Neural progenitor cell (in vitro differentiated cells): ENCODE results near the gene PRR23C. TPM values are rescaled to one million over a fixed set of nuclear protein-coding genes. Genes with fewer than 3 reads are reported as not detected.

ENCODE experiments used
- DNase-seq: peaks from one replicate; pipeline ENCODE4 v3.0.0-alpha.2; 2016; ENCODE audit warnings: low spot score
- H2AFZ ChIP-seq: fragments of 200-600 bp; sonication (generic); replicated peaks from 2 replicates; pipeline ENCODE4 v1.6.1; 2016; ENCODE audit warnings: antibody characterized with exemption
- H3F3A ChIP-seq: fragments of 200-600 bp; sonication (generic); 2 replicates; pipeline ENCODE4 v1.6.1; 2016; ENCODE audit warnings: antibody characterized with exemption, low read depth
- H3K27ac ChIP-seq: fragments of 200-600 bp; sonication (generic); 2 replicates; pipeline ENCODE4 v1.5.1; 2016; ENCODE audit warnings: mild to moderate bottlenecking
- H3K27me3 ChIP-seq: fragments of 200-600 bp; sonication (generic); 2 replicates; pipeline ENCODE4 v1.6.1; 2016; ENCODE audit warnings: mild to moderate bottlenecking, moderate library complexity
- H3K36me3 ChIP-seq: fragments of 200-600 bp; sonication (generic); 2 replicates; pipeline ENCODE4 v1.5.1; 2016
- H3K4me1 ChIP-seq: fragments of 200-600 bp; sonication (generic); 2 replicates; pipeline ENCODE4 v1.6.1; 2016; ENCODE audit warnings: mixed run types
- H3K4me2 ChIP-seq: fragments of 200-600 bp; sonication (generic); 2 replicates; pipeline ENCODE4 v1.6.1; 2016
- H3K4me3 ChIP-seq: fragments of 200-600 bp; sonication (generic); 2 replicates; pipeline ENCODE4 v1.5.1; 2016
- H3K79me2 ChIP-seq: fragments of 200-600 bp; sonication (generic); 2 replicates; pipeline ENCODE4 v1.6.1; 2016; ENCODE audit warnings: low read depth
- H3K9ac ChIP-seq: fragments of 200-600 bp; sonication (generic); 2 replicates; pipeline ENCODE4 v1.6.1; 2016
- H3K9me3 ChIP-seq: fragments of 200-600 bp; sonication (generic); 2 replicates; pipeline ENCODE4 v1.5.1; 2016; ENCODE audit warnings: low read depth
- H4K20me1 ChIP-seq: fragments of 200-600 bp; sonication (generic); 2 replicates; pipeline ENCODE4 v1.6.1; 2016; ENCODE audit warnings: low read depth
- H3K27ac Mint-ChIP-seq: 3 replicates; pipeline ENCODE4 v1.8.0; 2021; ENCODE audit warnings: mixed read lengths
- H3K27me3 Mint-ChIP-seq: 2 replicates; pipeline ENCODE4 v1.8.0; 2022; ENCODE audit warnings: low read depth, mild to moderate bottlenecking, inconsistent platforms, moderate library complexity, mixed read lengths; ENCODE audit not compliant: insufficient read depth
- H3K36me3 Mint-ChIP-seq: 3 replicates; pipeline ENCODE4 v1.8.0; 2021; ENCODE audit warnings: mixed read lengths
- H3K4me1 Mint-ChIP-seq: 3 replicates; pipeline ENCODE4 v1.8.0; 2021; ENCODE audit warnings: mixed read lengths
- H3K4me3 Mint-ChIP-seq: 3 replicates; pipeline ENCODE4 v1.8.0; 2021; ENCODE audit warnings: mild to moderate bottlenecking, moderate library complexity, mixed read lengths
- H3K9me3 Mint-ChIP-seq: 3 replicates; pipeline ENCODE4 v1.8.0; 2020; ENCODE audit warnings: mixed read lengths
- CTCF ChIP-seq: fragments of 200-600 bp; sonication (generic); IDR thresholded peaks from 2 replicates; pipeline ENCODE4 v1.5.1; 2017; ENCODE audit warnings: antibody characterized with exemption, mild to moderate bottlenecking
- EZH2 ChIP-seq: fragments of 200-600 bp; sonication (generic); IDR thresholded peaks from 2 replicates; pipeline ENCODE4 v1.6.1; 2017; ENCODE audit warnings: antibody characterized with exemption, mild to moderate bottlenecking, moderate library complexity
- EZH2phosphoT487 ChIP-seq: fragments of 200-600 bp; sonication (generic); IDR thresholded peaks from 2 replicates; pipeline ENCODE4 v1.6.1; 2017; ENCODE audit warnings: antibody characterized with exemption
- total RNA-seq: library from RNA; depleted of rRNA; stranded (reverse); fragments of >200 nt; gene quantifications from 2 replicates; pipeline ENCODE4 v1.2.3, GENCODE V29; 2015; ENCODE audit warnings: low replicate concordance

PRR23C gene
- not detected in 2 replicates for total RNA-seq

GRCh38 chr3:139044366-139045210 is at the start of gene PRR23C:
Gene PRR23C (minus strand): TSS chr3:139044892. CDS start chr3:139044620, 272 bp downstream.
- H3K4me2 ChIP-seq, result no peak within 1 kb of the TSS
- H3F3A ChIP-seq, result no peaks in the 10 kb centered on the region
- no peak within 1 kb of the TSS for H3K4me3 Mint-ChIP-seq
- H3K4me3 ChIP-seq, result no peak within 1 kb of the TSS
- no peaks in the 10 kb centered on the region for H3K36me3 Mint-ChIP-seq
- no peaks in the 10 kb centered on the region for H3K36me3 ChIP-seq
- H3K4me1 Mint-ChIP-seq, result no peaks in the 10 kb centered on the region
- peaks cover 21% of the 10 kb centered on the region for H3K9me3 Mint-ChIP-seq
- no peaks in the 10 kb centered on the region for H3K4me1 ChIP-seq
- no peaks in the 10 kb centered on the region for H3K9me3 ChIP-seq
- no peak within 1 kb of the TSS for H2AFZ ChIP-seq
- no peaks in the 10 kb centered on the region for H3K79me2 ChIP-seq
- H3K27me3 ChIP-seq, result no peaks in the 10 kb centered on the region
- TF ChIP-seq EZH2 (no peak), CTCF (no peak)
- no peaks in the 10 kb centered on the region for H4K20me1 ChIP-seq
- no peak for DNase-seq
- H3K27ac Mint-ChIP-seq, result no peak within 1 kb of the TSS
- H3K27ac ChIP-seq, result no peak within 1 kb of the TSS
- no peak within 1 kb of the TSS for H3K9ac ChIP-seq
- no peaks in the 10 kb centered on the region for H3K27me3 Mint-ChIP-seq

- H3K36me3 ChIP-seq, result no peaks in the 10 kb centered on the region
- H3K9me3 Mint-ChIP-seq, result peaks cover 5% of the 10 kb centered on the region
- no peak overlapping the region for H2AFZ ChIP-seq
- H3F3A ChIP-seq, result no peaks in the 10 kb centered on the region
- H3K27me3 ChIP-seq, result no peaks in the 10 kb centered on the region
- peaks cover 7% of the 10 kb centered on the region for H3K9me3 ChIP-seq
- no peak overlapping the region for H3K4me3 Mint-ChIP-seq
- no peak overlapping the region for H3K4me2 ChIP-seq
- no peaks in the 10 kb centered on the region for H3K4me1 Mint-ChIP-seq
- H3K79me2 ChIP-seq, result no peaks in the 10 kb centered on the region
- no peak for DNase-seq
- H3K27ac ChIP-seq, result no peak overlapping the region
- H3K4me1 ChIP-seq, result no peaks in the 10 kb centered on the region
- no peak overlapping the region for H3K27ac Mint-ChIP-seq
- peaks cover 7% of the 10 kb centered on the region for H3K27me3 Mint-ChIP-seq
- TF ChIP-seq CTCF (no peak), EZH2 (no peak), EZH2phosphoT487 (no peak)
- H4K20me1 ChIP-seq, result no peaks in the 10 kb centered on the region
- H3K9ac ChIP-seq, result no peak overlapping the region
- no peaks in the 10 kb centered on the region for H3K36me3 Mint-ChIP-seq
- no peak overlapping the region for H3K4me3 ChIP-seq
Measured at GRCh38 chr3:139093840-139094239, 49.1 kb upstream of the PRR23C start.

- peaks cover 5% of the 10 kb centered on the region for H3K9me3 Mint-ChIP-seq
Measured at GRCh38 chr3:139088462-139089324, 44.0 kb upstream of the PRR23C start.

More at GRCh38 chr3:139088462-139089324, 44.0 kb upstream of the PRR23C start:
- H3K79me2 ChIP-seq, result no peaks in the 10 kb centered on the region
- H3K27me3 Mint-ChIP-seq, result peaks cover 2% of the 10 kb centered on the region
- H2AFZ ChIP-seq, result no peak overlapping the region
- H3K27ac Mint-ChIP-seq, result no peak overlapping the region
- no peaks in the 10 kb centered on the region for H3K36me3 ChIP-seq
- H3K4me2 ChIP-seq, result no peak overlapping the region
- no peaks in the 10 kb centered on the region for H3K27me3 ChIP-seq
- H3K4me1 Mint-ChIP-seq, result no peaks in the 10 kb centered on the region
- H3K4me3 Mint-ChIP-seq, result no peak overlapping the region
- peaks cover 7% of the 10 kb centered on the region for H3K9me3 ChIP-seq
- no peaks in the 10 kb centered on the region for H3K4me1 ChIP-seq
- no peaks in the 10 kb centered on the region for H4K20me1 ChIP-seq
- no peak for DNase-seq
- no peaks in the 10 kb centered on the region for H3K36me3 Mint-ChIP-seq
- no peak overlapping the region for H3K27ac ChIP-seq
- no peak overlapping the region for H3K9ac ChIP-seq
- no peaks in the 10 kb centered on the region for H3F3A ChIP-seq
- TF ChIP-seq CTCF (no peak), EZH2phosphoT487 (no peak), EZH2 (no peak)
- H3K4me3 ChIP-seq, result no peak overlapping the region
